ENCODE results near the gene COPS7A.

Gene COPS7A

DNA sequence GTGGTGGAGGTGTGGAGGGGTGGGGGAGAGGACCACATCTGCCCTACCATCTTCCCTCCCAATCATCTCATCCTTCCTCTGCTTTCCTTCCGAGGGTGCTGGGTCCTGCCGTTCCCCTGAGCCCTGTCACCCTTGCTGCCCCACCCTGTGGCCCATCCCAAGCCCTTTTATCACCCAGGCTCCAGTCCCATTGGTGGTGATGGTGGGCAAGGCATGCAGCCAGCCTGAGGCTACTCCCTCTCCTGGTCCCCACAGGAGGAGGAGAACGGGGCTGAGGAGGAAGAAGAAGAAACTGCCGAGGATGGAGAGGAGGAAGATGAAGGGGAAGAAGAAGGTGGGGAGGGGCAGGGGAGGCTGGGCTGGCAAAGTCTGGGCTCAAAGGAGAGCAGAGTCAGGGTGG is 45.8 kb downstream of the COPS7A start:
- no peak for DNase-seq (ENCODE audit: low spot score)

- DNase-seq (ENCODE audit: low spot score) = no peak
Observed at GRCh38 chr12:6770094-6770493, 46.2 kb downstream of the COPS7A start.

DNA sequence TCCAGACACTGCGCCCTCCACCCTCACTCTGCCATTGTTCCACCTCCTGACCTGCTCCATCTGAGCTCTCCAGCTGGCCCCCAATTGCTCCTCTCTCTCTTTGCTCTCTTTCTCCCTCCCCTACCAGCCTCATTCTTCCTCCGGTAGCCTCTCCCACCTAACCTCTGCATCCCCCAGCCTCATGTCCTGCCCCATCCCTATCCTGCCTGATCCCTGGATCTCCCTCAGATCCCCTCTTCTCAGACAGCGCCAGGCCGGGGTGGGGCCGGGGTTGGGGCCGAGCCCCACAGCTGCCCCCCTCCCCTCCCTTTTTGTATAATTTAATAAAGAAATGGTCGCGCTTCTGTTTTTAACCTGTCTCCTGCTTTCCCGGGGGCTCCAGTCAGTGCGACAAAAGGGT is 46.8 kb downstream of the COPS7A start:
- no peak for DNase-seq (ENCODE audit: low spot score)

DNA sequence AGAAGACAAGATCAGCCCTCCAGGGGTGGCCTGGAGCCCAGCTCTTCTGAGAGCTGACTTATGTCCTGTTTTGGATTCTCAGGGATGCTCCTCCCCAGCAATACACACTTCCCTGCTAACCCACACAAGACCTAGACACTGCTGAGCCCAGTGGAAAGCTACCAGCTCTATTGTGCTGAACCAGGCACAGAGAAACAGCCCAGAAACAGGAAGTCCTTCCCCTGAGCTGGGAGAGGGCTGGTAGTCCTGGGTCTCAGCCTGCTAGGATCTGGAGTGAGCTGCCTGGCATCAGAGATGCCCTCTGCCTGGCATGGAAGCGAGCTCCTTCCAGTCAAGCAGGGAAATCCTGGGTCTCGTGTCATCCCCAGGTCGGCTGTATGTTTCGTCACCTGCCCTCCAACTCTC is 47.2 kb downstream of the COPS7A start:
- DNase-seq (ENCODE audit: low spot score) = no peak

DNA sequence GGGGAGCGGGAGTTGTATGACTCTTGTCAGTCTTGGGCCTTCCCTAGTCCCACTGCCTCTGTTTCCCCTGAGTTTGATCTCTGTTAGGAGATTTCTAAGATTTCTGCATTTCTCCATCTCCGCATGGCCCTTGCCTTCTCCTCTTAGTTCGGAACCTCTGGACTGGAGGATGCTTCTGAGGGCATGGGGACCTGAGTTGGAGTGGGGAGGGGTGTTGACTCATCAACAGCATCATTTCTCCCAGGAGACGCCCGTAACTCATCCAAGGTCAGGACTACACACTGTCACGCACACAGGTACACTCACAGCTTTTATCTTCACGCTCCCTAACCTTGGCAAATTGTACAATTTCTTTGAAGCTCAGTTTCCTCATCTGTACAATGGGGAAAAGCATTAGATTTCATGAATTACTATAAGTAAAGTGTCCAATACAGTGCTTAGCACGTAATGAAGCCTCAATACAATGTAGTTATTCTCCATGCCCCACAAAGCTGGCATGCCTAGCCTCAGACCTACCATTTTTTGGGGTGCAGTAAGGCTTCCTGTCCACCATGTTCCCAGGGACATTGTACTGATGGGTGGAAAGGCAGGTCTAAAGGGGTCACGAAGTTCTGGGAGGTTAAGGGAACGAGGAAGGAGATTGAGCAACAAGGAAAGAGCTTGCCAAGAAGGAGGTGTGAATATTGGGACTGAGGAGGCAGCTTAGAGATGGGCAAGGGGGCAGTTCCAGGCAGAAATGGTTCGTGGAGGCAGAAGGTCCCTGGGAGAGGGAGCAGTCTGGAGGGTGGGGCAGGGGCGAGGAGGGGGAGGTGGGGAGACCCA is 47.9 kb downstream of the COPS7A start:
- no peak for DNase-seq (ENCODE audit: low spot score)

DNA sequence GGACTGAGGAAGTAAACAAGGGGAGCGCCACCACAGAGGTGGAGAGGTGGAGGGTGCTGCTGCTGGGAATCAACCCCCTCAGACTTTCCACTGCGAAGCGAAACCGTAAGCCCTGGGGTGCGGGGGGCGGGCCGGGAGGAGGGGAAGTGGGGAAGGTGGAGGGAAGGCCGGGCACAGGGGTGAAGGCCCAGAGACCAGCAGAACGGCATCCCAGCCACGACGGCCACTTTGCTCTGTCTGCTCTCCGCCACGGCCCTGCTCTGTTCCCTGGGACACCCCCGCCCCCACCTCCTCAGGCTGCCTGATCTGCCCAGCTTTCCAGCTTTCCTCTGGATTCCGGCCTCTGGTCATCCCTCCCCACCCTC is 48.5 kb downstream of the COPS7A start, which contains the start of gene LAG3:
Gene LAG3 (plus strand): TSS at position 190 of the 365 bp plus-strand sequence. CDS start 333 bp downstream, outside the sequence.
- no peak for DNase-seq (ENCODE audit: low spot score)

DNA sequence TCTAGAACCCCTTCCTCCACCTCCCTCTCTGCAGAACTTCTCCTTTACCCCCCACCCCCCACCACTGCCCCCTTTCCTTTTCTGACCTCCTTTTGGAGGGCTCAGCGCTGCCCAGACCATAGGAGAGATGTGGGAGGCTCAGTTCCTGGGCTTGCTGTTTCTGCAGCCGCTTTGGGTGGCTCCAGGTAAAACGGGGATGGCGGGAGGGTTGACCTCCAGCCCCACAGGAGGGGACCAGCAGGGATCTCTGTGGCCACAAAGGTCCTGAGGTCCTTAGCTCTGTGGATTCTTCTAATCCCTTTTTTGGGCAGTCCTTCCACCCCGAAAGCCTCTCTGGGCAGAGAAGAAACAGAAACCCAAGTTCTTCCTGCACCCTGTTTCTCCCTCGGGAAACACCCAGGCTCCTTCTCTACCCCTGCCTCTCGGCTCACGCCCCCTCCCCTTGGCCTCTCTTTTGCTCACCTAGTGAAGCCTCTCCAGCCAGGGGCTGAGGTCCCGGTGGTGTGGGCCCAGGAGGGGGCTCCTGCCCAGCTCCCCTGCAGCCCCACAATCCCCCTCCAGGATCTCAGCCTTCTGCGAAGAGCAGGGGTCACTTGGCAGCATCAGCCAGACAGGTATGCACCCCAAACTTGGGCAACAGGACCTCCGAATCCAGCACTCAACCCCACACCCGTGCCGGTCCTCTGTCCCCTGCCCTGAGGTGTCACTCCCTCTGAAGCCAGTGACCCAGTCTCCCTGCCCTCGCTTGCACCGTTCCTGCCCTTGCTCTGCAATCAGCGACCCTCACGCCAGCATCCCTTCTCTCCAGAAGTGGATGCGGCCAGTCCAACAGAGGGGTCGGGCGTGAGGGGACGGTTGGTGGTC is 49.1 kb downstream of the COPS7A start:
- DNase-seq (ENCODE audit: low spot score) = no peak

GRCh38 chr12:6773590-6774351 is 49.9 kb downstream of the COPS7A start:
- DNase-seq (ENCODE audit: low spot score) = no peak

- DNase-seq (ENCODE audit: low spot score) = no peak
Observed at GRCh38 chr12:6774499-6775062, 50.7 kb downstream of the COPS7A start.

GRCh38 chr12:6775185-6776174 is 51.6 kb downstream of the COPS7A start:
- no peak for DNase-seq (ENCODE audit: low spot score)

GRCh38 chr12:6777386-6777785 is 53.5 kb downstream of the COPS7A start:
- DNase-seq (ENCODE audit: low spot score) = no peak

- peak; percentile 35 for DNase-seq (ENCODE audit: low spot score)
Observed at GRCh38 chr12:6778217-6778573, 54.3 kb downstream of the COPS7A start.

DNA sequence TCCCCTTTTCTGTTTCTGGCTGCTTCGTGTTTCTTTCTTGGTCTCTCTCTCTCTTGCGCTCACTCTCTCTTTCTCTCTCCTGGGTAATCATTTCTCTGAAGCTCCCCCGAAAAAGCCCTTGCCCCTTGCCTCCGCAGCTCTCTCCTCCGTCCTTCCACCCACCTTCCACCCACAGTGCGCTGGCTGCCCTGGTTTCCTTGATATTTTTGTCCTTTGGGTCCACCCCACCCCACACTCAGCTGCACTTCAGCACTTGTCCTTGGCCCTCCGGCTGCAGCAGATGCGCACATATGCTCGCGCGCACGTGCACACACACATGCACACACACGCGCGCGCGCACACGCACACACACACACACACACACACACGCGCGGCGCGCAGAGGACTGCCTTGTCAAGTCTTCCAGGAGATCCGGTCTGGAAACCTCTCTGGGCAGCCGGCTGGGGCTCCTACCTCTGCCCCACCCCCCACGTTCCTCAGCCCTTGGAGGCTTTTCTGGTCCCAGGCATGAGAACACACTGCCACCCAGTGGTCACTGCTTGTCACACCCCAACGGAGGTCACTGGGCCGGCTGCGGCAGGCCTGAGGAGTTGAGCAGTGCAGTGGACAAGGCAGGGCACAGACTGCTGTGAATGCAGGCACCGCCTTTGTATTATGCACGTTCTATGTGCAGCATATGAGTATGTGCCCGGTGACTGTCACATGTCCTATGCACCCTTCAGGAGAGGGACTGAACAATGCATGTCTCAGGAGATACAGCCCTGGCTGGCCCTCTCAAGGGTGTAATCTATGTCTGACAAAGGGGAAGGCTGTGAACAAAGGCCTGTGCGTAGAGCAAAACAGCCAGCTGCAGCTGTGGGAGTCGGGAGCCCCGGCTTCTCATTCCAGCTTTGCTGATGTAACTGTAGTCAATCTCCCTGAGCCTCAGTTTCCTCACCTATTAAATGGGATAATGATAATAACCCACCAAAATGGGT is 55.0 kb downstream of the COPS7A start:
- DNase-seq (ENCODE audit: low spot score) = peak; percentile 91

DNA sequence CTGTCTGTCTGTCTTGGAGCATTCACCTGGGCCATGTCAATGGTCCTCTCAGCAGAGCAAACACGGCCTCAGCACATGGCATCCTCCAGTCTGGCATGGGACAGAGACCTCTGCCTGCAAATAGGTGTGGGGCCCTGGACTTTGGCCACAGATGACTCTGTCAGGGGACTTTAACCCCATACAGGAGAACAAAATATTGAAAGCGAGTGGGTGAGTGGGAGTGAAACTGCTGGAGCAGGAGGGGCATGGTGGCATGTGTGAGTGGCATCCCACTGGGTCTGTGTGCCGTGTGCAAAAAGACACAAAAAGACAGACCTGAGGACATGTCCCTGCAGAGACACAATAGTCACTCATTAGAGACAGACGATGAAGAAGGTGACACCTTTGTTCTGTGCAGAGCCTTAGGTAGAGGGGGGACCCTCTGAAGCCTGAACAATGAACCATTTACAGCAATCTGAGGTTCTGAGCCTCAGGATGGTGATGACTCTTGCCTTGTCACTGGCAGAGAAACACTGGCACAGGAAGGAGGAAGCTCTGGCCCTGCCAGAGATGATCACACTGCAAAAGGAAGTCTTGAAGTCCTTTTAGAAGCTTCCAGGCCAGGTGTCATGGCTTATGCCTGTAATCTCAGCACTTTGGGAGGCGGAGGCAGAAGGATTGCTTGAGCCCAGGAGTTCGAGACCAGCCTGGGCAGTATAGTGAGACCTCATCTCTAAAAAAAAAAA is 56.0 kb downstream of the COPS7A start:
- DNase-seq (ENCODE audit: low spot score) = no peak

- DNase-seq (ENCODE audit: low spot score) = no peak
Observed at GRCh38 chr12:6780573-6780972, 56.7 kb downstream of the COPS7A start.
